K562 (cell line): ENCODE measurements around the gene TEX54. TPM values are rescaled to one million over a fixed set of nuclear protein-coding genes. Genes with fewer than 3 reads are reported as not detected.

Source experiments
- CHD4 ChIP-seq: fragments of 200-600 bp; sonication (generic); IDR thresholded peaks from 3 replicates; pipeline ENCODE4 v1.6.1; 2012; ENCODE audit warnings: low read depth, mild to moderate bottlenecking, mixed read lengths, low read length, inconsistent platforms; ENCODE audit not compliant: insufficient read depth, insufficient replicate concordance, poor library complexity, severe bottlenecking
- CREBBP ChIP-seq: IDR thresholded peaks from one replicate; pipeline ENCODE4 v1.6.1; 2012; ENCODE audit warnings: low read depth, mild to moderate bottlenecking, control low read depth, inconsistent platforms, low read length
- E2F3 ChIP-seq: fragments of 250-450 bp; sonication (Bioruptor Pico); IDR thresholded peaks from 2 replicates; pipeline ENCODE4 v1.4.0; 2020; ENCODE audit warnings: mild to moderate bottlenecking
- GABPB1 ChIP-seq: sonication (generic); formaldehyde crosslinking; IDR thresholded peaks from 2 replicates; pipeline ENCODE4 v1.8.0; 2022; ENCODE audit warnings: mild to moderate bottlenecking, missing genetic modification reagents
- MYBL2 ChIP-seq, 2 experiments: fragments of 450-650 bp in 1 of 2; sonication (generic) in 1 of 2; formaldehyde crosslinking in 1 of 2; IDR thresholded peaks; 2 replicates each; pipeline versions ENCODE4 v1.6.1 to v1.8.1; 2017 to 2022; ENCODE audit warnings: borderline replicate concordance in 1 of 2, inconsistent platforms in 1 of 2, low read depth in 1 of 2, mild to moderate bottlenecking in 1 of 2, missing genetic modification reagents in 1 of 2, moderate library complexity in 1 of 2
- NFE2 ChIP-seq: IDR thresholded peaks from 2 replicates; pipeline ENCODE4 v1.6.1; 2014; ENCODE audit warnings: antibody characterized with exemption, low read depth
- SRF ChIP-seq, 2 experiments: fragments of 250-450, 450-650 bp in 1 of 2; sonication (Bioruptor Pico) in 1 of 2; sonication (generic) in 1 of 2; formaldehyde crosslinking; IDR thresholded peaks; 2 replicates each; pipeline versions ENCODE4 v1.5.0 to v1.5.1; 2020 to 2022; ENCODE audit warnings: mild to moderate bottlenecking in 1 of 2, missing genetic modification reagents in 1 of 2
- TAF1 ChIP-seq: IDR thresholded peaks from 2 replicates; pipeline ENCODE4 v1.6.1; 2011; ENCODE audit warnings: mild to moderate bottlenecking, low read length, moderate library complexity; ENCODE audit not compliant: insufficient read depth, control insufficient read depth, severe bottlenecking; ENCODE audit errors: extremely low read depth
- U2AF2 ChIP-seq: fragments of 200-400 bp; formaldehyde crosslinking; optimal IDR thresholded peaks from 2 replicates; pipeline ENCODE3; 2017; ENCODE audit warnings: low read depth, mild to moderate bottlenecking, low read length
- ZFP36 ChIP-seq: fragments of 150-350 bp; IDR thresholded peaks from 2 replicates; pipeline ENCODE4 v1.6.1; 2018; ENCODE audit warnings: low read length, low read depth; ENCODE audit not compliant: partially characterized antibody
- polyA plus RNA-seq, 8 experiments: library from polyadenylated mRNA; depleted of rRNA in 4 of 8; stranded (reverse) in 5 of 8; unstranded in 3 of 8; fragments of >200 nt; fragmentation: Nextera tagmentation in 2 of 8; fragmentation: Illumina TruSeq in 1 of 8; extraction: Ambion mirVana in 2 of 8; extraction: Trizol in 1 of 8; gene quantifications; 2 replicates each; pipeline versions ENCODE4 v1.2.1 to v1.2.3, GENCODE V29; 2011 to 2014; ENCODE audit warnings: inconsistent platforms in 1 of 8, missing spikeins in 1 of 8
- total RNA-seq, 7 experiments: library from RNA; depleted of rRNA in 6 of 7; stranded (reverse); fragments of >200 nt in 6 of 7; fragmentation: Illumina TruSeq in 2 of 7; extraction: Trizol in 2 of 7; gene quantifications; 2 replicates each; pipeline versions ENCODE4 v1.2.1 to v1.2.3, GENCODE V29; 2011 to 2021; ENCODE audit warnings: low replicate concordance in 1 of 7
- TF ChIP-seq, protein P1 (sequence below): fragments of 250-450 bp; sonication (Bioruptor Pico); IDR thresholded peaks from 2 replicates; pipeline ENCODE4 v1.4.0; 2020; ENCODE audit warnings: borderline replicate concordance
- TF ChIP-seq, protein P2 (sequence below): sonication (generic); formaldehyde crosslinking; IDR thresholded peaks from 2 replicates; pipeline ENCODE4 v1.8.1; 2023; ENCODE audit warnings: missing genetic modification reagents, mild to moderate bottlenecking, borderline replicate concordance
- TF ChIP-seq, protein P3 (sequence below): sonication (generic); formaldehyde crosslinking; IDR thresholded peaks from 2 replicates; pipeline ENCODE4 v1.8.1; 2023; ENCODE audit warnings: mild to moderate bottlenecking, missing genetic modification reagents
- TF ChIP-seq, protein P4 (sequence below): fragments of 250-450 bp; sonication (Bioruptor Pico); IDR thresholded peaks from 2 replicates; pipeline ENCODE4 v1.9.0; 2021; ENCODE audit warnings: mild to moderate bottlenecking, inconsistent platforms

TEX54 gene
- total and polyA plus RNA-seq, 9 of the 15 experiments (the other 6 are each of a cell fraction or from before 2014, with no cell fraction given), result not detected

DNA sequence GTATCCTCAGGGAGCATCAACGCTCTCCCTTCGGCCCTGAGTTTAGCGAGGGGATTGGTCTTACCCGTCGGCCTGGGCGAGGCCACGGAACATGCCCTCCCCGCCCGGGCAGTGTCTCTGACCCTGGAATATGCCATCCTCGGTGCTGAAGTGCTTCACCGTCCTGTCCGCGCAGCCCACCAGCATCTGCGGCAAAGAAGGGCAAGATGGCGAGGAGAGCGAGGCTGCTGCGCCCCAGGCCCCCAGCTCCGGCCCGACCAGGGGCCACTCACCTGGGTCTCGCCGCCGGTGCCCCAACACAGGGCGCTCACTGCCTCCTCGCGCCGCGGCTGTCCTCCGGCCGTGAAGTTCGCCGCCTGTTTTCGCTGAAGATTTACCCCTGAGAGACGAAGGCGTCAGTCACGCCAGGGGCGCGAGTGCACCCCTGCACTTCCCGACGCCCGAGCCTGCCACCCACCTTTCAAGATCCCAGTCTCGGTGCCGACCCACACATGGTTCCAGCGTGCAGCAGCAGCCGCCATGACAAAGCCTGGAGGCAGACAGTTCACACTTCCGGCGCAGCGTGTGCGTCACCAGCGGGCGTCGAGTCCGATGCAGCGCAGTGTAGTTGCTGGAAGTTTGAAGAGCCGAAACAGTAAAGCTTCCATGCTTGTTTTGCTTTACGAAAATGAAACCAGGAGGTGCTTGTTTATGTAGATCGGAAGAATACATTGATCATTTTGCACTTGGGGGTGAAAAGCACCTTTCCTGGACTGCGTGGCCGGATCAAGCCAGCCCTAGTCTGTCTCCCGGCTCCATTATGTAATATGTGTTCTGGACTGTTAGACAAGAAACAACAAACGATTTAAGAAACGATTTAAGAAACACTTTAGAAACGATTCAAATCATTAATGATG lies 6.7 kb upstream of the TEX54 start, which contains the start of gene WDR74 (continued):
- TF ChIP-seq, protein P1, sequence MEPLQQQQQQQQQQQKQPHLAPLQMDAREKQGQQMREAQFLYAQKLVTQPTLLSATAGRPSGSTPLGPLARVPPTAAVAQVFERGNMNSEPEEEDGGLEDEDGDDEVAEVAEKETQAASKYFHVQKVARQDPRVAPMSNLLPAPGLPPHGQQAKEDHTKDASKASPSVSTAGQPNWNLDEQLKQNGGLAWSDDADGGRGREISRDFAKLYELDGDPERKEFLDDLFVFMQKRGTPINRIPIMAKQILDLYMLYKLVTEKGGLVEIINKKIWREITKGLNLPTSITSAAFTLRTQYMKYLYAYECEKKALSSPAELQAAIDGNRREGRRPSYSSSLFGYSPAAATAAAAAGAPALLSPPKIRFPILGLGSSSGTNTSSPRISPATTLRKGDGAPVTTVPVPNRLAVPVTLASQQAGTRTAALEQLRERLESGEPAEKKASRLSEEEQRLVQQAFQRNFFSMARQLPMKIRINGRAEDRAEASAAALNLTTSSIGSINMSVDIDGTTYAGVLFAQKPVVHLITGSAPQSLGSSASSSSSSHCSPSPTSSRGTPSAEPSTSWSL (CRISPR knock-in tag), result no peak
- TF ChIP-seq MYBL2 (IDR thresholded peaks at IDR 0.05; ENCODE audit: low read depth) (no peak), MYBL2 (CRISPR knock-in tag; IDR thresholded peaks at IDR 0.05; ENCODE audit: borderline replicate concordance) (no peak), SRF (CRISPR knock-in tag; IDR thresholded peaks at IDR 0.05) (0 out of 4 replicates have a peak, but pooled peaks of 1 of the 2 experiments have one; percentile 54), NFE2 (peak; percentile 20; the same call in 1 of the 2 replicates), GABPB1 (CRISPR knock-in tag) (peak; percentile 98), CHD4 (no peak), TAF1 (peak; percentile 94), E2F3 (CRISPR knock-in tag) (no peak), CREBBP (no peak), ZFP36 (no peak), U2AF2 (no peak)
- TF ChIP-seq, protein P2, sequence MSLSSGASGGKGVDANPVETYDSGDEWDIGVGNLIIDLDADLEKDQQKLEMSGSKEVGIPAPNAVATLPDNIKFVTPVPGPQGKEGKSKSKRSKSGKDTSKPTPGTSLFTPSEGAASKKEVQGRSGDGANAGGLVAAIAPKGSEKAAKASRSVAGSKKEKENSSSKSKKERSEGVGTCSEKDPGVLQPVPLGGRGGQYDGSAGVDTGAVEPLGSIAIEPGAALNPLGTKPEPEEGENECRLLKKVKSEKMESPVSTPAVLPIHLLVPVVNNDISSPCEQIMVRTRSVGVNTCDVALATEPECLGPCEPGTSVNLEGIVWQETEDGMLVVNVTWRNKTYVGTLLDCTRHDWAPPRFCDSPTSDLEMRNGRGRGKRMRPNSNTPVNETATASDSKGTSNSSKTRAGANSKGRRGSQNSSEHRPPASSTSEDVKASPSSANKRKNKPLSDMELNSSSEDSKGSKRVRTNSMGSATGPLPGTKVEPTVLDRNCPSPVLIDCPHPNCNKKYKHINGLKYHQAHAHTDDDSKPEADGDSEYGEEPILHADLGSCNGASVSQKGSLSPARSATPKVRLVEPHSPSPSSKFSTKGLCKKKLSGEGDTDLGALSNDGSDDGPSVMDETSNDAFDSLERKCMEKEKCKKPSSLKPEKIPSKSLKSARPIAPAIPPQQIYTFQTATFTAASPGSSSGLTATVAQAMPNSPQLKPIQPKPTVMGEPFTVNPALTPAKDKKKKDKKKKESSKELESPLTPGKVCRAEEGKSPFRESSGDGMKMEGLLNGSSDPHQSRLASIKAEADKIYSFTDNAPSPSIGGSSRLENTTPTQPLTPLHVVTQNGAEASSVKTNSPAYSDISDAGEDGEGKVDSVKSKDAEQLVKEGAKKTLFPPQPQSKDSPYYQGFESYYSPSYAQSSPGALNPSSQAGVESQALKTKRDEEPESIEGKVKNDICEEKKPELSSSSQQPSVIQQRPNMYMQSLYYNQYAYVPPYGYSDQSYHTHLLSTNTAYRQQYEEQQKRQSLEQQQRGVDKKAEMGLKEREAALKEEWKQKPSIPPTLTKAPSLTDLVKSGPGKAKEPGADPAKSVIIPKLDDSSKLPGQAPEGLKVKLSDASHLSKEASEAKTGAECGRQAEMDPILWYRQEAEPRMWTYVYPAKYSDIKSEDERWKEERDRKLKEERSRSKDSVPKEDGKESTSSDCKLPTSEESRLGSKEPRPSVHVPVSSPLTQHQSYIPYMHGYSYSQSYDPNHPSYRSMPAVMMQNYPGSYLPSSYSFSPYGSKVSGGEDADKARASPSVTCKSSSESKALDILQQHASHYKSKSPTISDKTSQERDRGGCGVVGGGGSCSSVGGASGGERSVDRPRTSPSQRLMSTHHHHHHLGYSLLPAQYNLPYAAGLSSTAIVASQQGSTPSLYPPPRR (CRISPR knock-in tag), result peak; percentile 88; the same call in 1 of the 2 replicates
- TF ChIP-seq, protein P3, sequence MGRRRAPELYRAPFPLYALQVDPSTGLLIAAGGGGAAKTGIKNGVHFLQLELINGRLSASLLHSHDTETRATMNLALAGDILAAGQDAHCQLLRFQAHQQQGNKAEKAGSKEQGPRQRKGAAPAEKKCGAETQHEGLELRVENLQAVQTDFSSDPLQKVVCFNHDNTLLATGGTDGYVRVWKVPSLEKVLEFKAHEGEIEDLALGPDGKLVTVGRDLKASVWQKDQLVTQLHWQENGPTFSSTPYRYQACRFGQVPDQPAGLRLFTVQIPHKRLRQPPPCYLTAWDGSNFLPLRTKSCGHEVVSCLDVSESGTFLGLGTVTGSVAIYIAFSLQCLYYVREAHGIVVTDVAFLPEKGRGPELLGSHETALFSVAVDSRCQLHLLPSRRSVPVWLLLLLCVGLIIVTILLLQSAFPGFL (CRISPR knock-in tag), result no peak
- TF ChIP-seq, protein P4, sequence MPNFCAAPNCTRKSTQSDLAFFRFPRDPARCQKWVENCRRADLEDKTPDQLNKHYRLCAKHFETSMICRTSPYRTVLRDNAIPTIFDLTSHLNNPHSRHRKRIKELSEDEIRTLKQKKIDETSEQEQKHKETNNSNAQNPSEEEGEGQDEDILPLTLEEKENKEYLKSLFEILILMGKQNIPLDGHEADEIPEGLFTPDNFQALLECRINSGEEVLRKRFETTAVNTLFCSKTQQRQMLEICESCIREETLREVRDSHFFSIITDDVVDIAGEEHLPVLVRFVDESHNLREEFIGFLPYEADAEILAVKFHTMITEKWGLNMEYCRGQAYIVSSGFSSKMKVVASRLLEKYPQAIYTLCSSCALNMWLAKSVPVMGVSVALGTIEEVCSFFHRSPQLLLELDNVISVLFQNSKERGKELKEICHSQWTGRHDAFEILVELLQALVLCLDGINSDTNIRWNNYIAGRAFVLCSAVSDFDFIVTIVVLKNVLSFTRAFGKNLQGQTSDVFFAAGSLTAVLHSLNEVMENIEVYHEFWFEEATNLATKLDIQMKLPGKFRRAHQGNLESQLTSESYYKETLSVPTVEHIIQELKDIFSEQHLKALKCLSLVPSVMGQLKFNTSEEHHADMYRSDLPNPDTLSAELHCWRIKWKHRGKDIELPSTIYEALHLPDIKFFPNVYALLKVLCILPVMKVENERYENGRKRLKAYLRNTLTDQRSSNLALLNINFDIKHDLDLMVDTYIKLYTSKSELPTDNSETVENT (CRISPR knock-in tag), result peak; percentile 55; the same call in 1 of the 2 replicates
